Trophoblast cell (in vitro differentiated cells and primary cell): ENCODE results near the gene NEGR1.

Experiments
- DNase-seq, 2 donors: peaks; one replicate each; pipeline ENCODE4 v3.0.0-alpha.2; 2016
- H2AFZ ChIP-seq: 2 replicates; pipeline ENCODE4 v1.6.1; 2013; ENCODE audit warnings: low read length, moderate library complexity, mild to moderate bottlenecking; ENCODE audit not compliant: insufficient read depth, poor library complexity
- H2AK5ac ChIP-seq: 2 replicates; pipeline ENCODE4 v1.6.1; 2013; ENCODE audit warnings: mild to moderate bottlenecking, low read length
- H2BK120ac ChIP-seq: 2 replicates; pipeline ENCODE4 v1.6.1; 2013; ENCODE audit warnings: low read length, mild to moderate bottlenecking, moderate library complexity; ENCODE audit not compliant: insufficient read depth, poor library complexity
- H2BK12ac ChIP-seq: 2 replicates; pipeline ENCODE4 v1.6.1; 2013; ENCODE audit warnings: mild to moderate bottlenecking, low read length, moderate library complexity
- H2BK5ac ChIP-seq: 2 replicates; pipeline ENCODE4 v1.6.1; 2013; ENCODE audit warnings: low read length, low read depth, moderate library complexity, mild to moderate bottlenecking; ENCODE audit not compliant: poor library complexity
- H3K14ac ChIP-seq: 2 replicates; pipeline ENCODE4 v1.6.1; 2013; ENCODE audit warnings: mild to moderate bottlenecking, low read length
- H3K18ac ChIP-seq: 2 replicates; pipeline ENCODE4 v1.6.1; 2013; ENCODE audit warnings: mild to moderate bottlenecking, low read length
- H3K23ac ChIP-seq: 2 replicates; pipeline ENCODE4 v1.6.1; 2013; ENCODE audit warnings: low read length
- H3K27ac ChIP-seq: 2 replicates; pipeline ENCODE4 v1.5.1; 2013; ENCODE audit warnings: low read depth, mild to moderate bottlenecking, inconsistent platforms, low read length, moderate library complexity
- H3K27me3 ChIP-seq: 2 replicates; pipeline ENCODE4 v1.6.1; 2013; ENCODE audit warnings: inconsistent platforms, mild to moderate bottlenecking, low read length, moderate library complexity; ENCODE audit not compliant: insufficient read depth
- H3K36me3 ChIP-seq, 2 experiments: 1 replicate in 1 of 2; 2 replicates in 1 of 2; pipeline ENCODE4 v1.6.1; 2013; ENCODE audit warnings: low read length in 2 of 2, mild to moderate bottlenecking in 2 of 2, moderate library complexity in 1 of 2; ENCODE audit not compliant: insufficient read depth in 2 of 2, control insufficient read depth in 1 of 2
- H3K4ac ChIP-seq: 2 replicates; pipeline ENCODE4 v1.6.1; 2013; ENCODE audit warnings: low read depth, mild to moderate bottlenecking, low read length, moderate library complexity
- H3K4me1 ChIP-seq, 2 experiments: 1 replicate in 1 of 2; 2 replicates in 1 of 2; pipeline ENCODE4 v1.6.1; 2013; ENCODE audit warnings: low read length in 2 of 2, mild to moderate bottlenecking in 2 of 2, moderate library complexity in 1 of 2; ENCODE audit not compliant: insufficient read depth in 2 of 2, control insufficient read depth in 1 of 2
- H3K4me2 ChIP-seq: 2 replicates; pipeline ENCODE4 v1.6.1; 2013; ENCODE audit warnings: inconsistent platforms, mild to moderate bottlenecking, low read length, moderate library complexity
- H3K4me3 ChIP-seq: 2 replicates; pipeline ENCODE4 v1.5.1; 2013; ENCODE audit warnings: mild to moderate bottlenecking, low read depth, low read length, inconsistent platforms
- H3K79me1 ChIP-seq: one replicate; pipeline ENCODE4 v1.6.1; 2013; ENCODE audit warnings: low read length
- H3K79me2 ChIP-seq: 2 replicates; pipeline ENCODE4 v1.6.1; 2013; ENCODE audit warnings: low read length, mild to moderate bottlenecking; ENCODE audit not compliant: control insufficient read depth, insufficient read depth, poor library complexity
- H3K9ac ChIP-seq: 2 replicates; pipeline ENCODE4 v1.6.1; 2013; ENCODE audit warnings: mild to moderate bottlenecking, low read length
- H3K9me3 ChIP-seq: 2 replicates; pipeline ENCODE4 v1.6.1; 2013; ENCODE audit warnings: low read depth, mild to moderate bottlenecking, control low read depth, inconsistent platforms, low read length; ENCODE audit not compliant: insufficient read depth
- H4K12ac ChIP-seq: 2 replicates; pipeline ENCODE4 v1.6.1; 2013; ENCODE audit warnings: low read depth, mild to moderate bottlenecking, low read length, moderate library complexity
- H4K8ac ChIP-seq: 2 replicates; pipeline ENCODE4 v1.6.1; 2013; ENCODE audit warnings: low read depth, mild to moderate bottlenecking, low read length, moderate library complexity
- H4K91ac ChIP-seq: one replicate; pipeline ENCODE4 v1.6.1; 2013; ENCODE audit warnings: low read depth, mild to moderate bottlenecking, low read length, moderate library complexity
- WGBS: extraction: QIAGEN DNeasy Blood & Tissue Kit; methylation state at CpG from one replicate; pipeline ENCODE4 v1.1.7; 2013; ENCODE audit warnings: missing lambda C conversion rate; ENCODE audit not compliant: insufficient read length, insufficient coverage; ENCODE audit errors: extremely low coverage; 5-methylcytosine and 5-hydroxymethylcytosine counted together

NEGR1 gene

GRCh38 chr1:71565262-71565661 is 717.1 kb downstream of the NEGR1 start:
- H3K4me3 ChIP-seq: no peak overlapping the region
- no peak overlapping the region for H4K8ac ChIP-seq
- H2AK5ac ChIP-seq: no peak overlapping the region
- H3K27me3 ChIP-seq: no peaks in the 10 kb centered on the region
- no peak overlapping the region for H3K23ac ChIP-seq
- no peaks in the 10 kb centered on the region for H3K36me3 ChIP-seq
- H3K27ac ChIP-seq: no peak overlapping the region
- no peak overlapping the region for H2AFZ ChIP-seq
- no peak overlapping the region for H3K14ac ChIP-seq
- no peak overlapping the region for H2BK12ac ChIP-seq
- no peak overlapping the region for H3K9ac ChIP-seq
- no peaks in the 10 kb centered on the region for H3K79me2 ChIP-seq
- H2BK120ac ChIP-seq: no peak overlapping the region
- H3K79me1 ChIP-seq: no peaks in the 10 kb centered on the region
- no peak for DNase-seq
- no peak overlapping the region for H3K18ac ChIP-seq
- H2BK5ac ChIP-seq: no peak overlapping the region
- no peak overlapping the region for H4K12ac ChIP-seq
- no peak overlapping the region for H3K4ac ChIP-seq
- H3K4me2 ChIP-seq: no peak overlapping the region
- no peaks in the 10 kb centered on the region for H3K4me1 ChIP-seq
- no peaks in the 10 kb centered on the region for H3K9me3 ChIP-seq
- H4K91ac ChIP-seq: no peak overlapping the region

GRCh38 chr1:71562298-71562697 is 720.0 kb downstream of the NEGR1 start:
- H4K91ac ChIP-seq: no peak overlapping the region

GRCh38 chr1:71561729-71562128 is 720.6 kb downstream of the NEGR1 start:
- no peak overlapping the region for H2AFZ ChIP-seq
- H3K23ac ChIP-seq: no peak overlapping the region
- H3K18ac ChIP-seq: no peak overlapping the region
- H2BK5ac ChIP-seq: no peak overlapping the region
- H4K8ac ChIP-seq: no peak overlapping the region
- H3K27me3 ChIP-seq: no peaks in the 10 kb centered on the region
- no CpG with 5 or more reads among the region's 2 CpGs for WGBS
- no peak overlapping the region for H2BK12ac ChIP-seq
- H3K36me3 ChIP-seq: no peaks in the 10 kb centered on the region
- no peaks in the 10 kb centered on the region for H3K79me1 ChIP-seq
- H3K4me1 ChIP-seq: no peaks in the 10 kb centered on the region
- H3K4me3 ChIP-seq: no peak overlapping the region
- no peak overlapping the region for H3K9ac ChIP-seq
- H3K79me2 ChIP-seq: no peaks in the 10 kb centered on the region
- H3K27ac ChIP-seq: no peak overlapping the region
- H3K14ac ChIP-seq: no peak overlapping the region
- no peak overlapping the region for H3K4me2 ChIP-seq
- no peaks in the 10 kb centered on the region for H3K9me3 ChIP-seq
- H4K91ac ChIP-seq: no peak overlapping the region
- H3K4ac ChIP-seq: no peak overlapping the region
- no peak overlapping the region for H2BK120ac ChIP-seq
- no peak overlapping the region for H4K12ac ChIP-seq
- no peak overlapping the region for H2AK5ac ChIP-seq
- DNase-seq: no peak

More at GRCh38 chr1:71562298-71562697, 720.0 kb downstream of the NEGR1 start:
- no peak overlapping the region for H2AK5ac ChIP-seq
- WGBS: no CpG with 5 or more reads among the region's 1 CpG
- no peak overlapping the region for H3K4ac ChIP-seq
- no peak overlapping the region for H3K9ac ChIP-seq
- no peak overlapping the region for H3K4me2 ChIP-seq
- no peak overlapping the region for H3K4me3 ChIP-seq
- no peak overlapping the region for H3K18ac ChIP-seq
- H3K27me3 ChIP-seq: no peaks in the 10 kb centered on the region
- no peak overlapping the region for H2BK120ac ChIP-seq
- no peak overlapping the region for H2BK5ac ChIP-seq
- no peak overlapping the region for H3K27ac ChIP-seq
- no peaks in the 10 kb centered on the region for H3K79me2 ChIP-seq
- no peak overlapping the region for H3K23ac ChIP-seq
- no peaks in the 10 kb centered on the region for H3K36me3 ChIP-seq
- H3K14ac ChIP-seq: no peak overlapping the region
- no peak overlapping the region for H4K12ac ChIP-seq
- no peaks in the 10 kb centered on the region for H3K9me3 ChIP-seq
- no peaks in the 10 kb centered on the region for H3K79me1 ChIP-seq
- no peak overlapping the region for H2AFZ ChIP-seq
- no peak for DNase-seq
- no peak overlapping the region for H2BK12ac ChIP-seq
- no peak overlapping the region for H4K8ac ChIP-seq
- H3K4me1 ChIP-seq: no peaks in the 10 kb centered on the region

- H3K9ac ChIP-seq: no peak overlapping the region
- H3K23ac ChIP-seq: no peak overlapping the region
- no peak overlapping the region for H3K4me3 ChIP-seq
- no peak overlapping the region for H4K91ac ChIP-seq
- no peak overlapping the region for H2BK5ac ChIP-seq
- H3K79me1 ChIP-seq: no peaks in the 10 kb centered on the region
- H2BK120ac ChIP-seq: no peak overlapping the region
- no peak overlapping the region for H3K14ac ChIP-seq
- H3K4ac ChIP-seq: no peak overlapping the region
- no CpG with 5 or more reads among the region's 2 CpGs for WGBS
- no peaks in the 10 kb centered on the region for H3K36me3 ChIP-seq
- no peak overlapping the region for H4K8ac ChIP-seq
- no peak overlapping the region for H2AK5ac ChIP-seq
- H3K27ac ChIP-seq: no peak overlapping the region
- no peaks in the 10 kb centered on the region for H3K79me2 ChIP-seq
- no peak overlapping the region for H2AFZ ChIP-seq
- no peaks in the 10 kb centered on the region for H3K4me1 ChIP-seq
- H3K4me2 ChIP-seq: no peak overlapping the region
- no peaks in the 10 kb centered on the region for H3K9me3 ChIP-seq
- no peak overlapping the region for H2BK12ac ChIP-seq
- no peak overlapping the region for H3K18ac ChIP-seq
- DNase-seq: no peak
- H4K12ac ChIP-seq: no peak overlapping the region
- no peaks in the 10 kb centered on the region for H3K27me3 ChIP-seq
Measured at GRCh38 chr1:71561206-71561605, 721.1 kb downstream of the NEGR1 start.
